ENCODE results near the gene CKAP2. TPM values are rescaled to one million over a fixed set of nuclear protein-coding genes. Genes with fewer than 3 reads are reported as not detected.
A peak's percentile ranks its signal among the peaks of the same experiment; 100 is the strongest.
"Not testable (repeated sequence)": the region's sequence is repeated elsewhere in the genome, so short reads cannot be mapped to it uniquely, and the experiment has no call there.

CKAP2 gene, protein sequence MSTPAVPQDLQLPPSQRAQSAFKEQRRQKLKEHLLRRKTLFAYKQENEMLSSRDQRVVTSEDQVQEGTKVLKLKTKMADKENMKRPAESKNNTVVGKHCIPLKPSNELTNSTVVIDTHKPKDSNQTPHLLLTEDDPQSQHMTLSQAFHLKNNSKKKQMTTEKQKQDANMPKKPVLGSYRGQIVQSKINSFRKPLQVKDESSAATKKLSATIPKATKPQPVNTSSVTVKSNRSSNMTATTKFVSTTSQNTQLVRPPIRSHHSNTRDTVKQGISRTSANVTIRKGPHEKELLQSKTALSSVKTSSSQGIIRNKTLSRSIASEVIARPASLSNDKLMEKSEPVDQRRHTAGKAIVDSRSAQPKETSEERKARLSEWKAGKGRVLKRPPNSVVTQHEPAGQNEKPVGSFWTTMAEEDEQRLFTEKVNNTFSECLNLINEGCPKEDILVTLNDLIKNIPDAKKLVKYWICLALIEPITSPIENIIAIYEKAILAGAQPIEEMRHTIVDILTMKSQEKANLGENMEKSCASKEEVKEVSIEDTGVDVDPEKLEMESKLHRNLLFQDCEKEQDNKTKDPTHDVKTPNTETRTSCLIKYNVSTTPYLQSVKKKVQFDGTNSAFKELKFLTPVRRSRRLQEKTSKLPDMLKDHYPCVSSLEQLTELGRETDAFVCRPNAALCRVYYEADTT
- 1 to 10 TPM; 5.6 to 6.1 TPM for total RNA-seq
- long read RNA-seq, donor 1, partial matches to known transcripts: 0 of 1 reads
- long read RNA-seq, donor 1, other reads (novel, unspliced or antisense): 0 of 1 reads
- long read RNA-seq, donor 2: 0 reads

DNA sequence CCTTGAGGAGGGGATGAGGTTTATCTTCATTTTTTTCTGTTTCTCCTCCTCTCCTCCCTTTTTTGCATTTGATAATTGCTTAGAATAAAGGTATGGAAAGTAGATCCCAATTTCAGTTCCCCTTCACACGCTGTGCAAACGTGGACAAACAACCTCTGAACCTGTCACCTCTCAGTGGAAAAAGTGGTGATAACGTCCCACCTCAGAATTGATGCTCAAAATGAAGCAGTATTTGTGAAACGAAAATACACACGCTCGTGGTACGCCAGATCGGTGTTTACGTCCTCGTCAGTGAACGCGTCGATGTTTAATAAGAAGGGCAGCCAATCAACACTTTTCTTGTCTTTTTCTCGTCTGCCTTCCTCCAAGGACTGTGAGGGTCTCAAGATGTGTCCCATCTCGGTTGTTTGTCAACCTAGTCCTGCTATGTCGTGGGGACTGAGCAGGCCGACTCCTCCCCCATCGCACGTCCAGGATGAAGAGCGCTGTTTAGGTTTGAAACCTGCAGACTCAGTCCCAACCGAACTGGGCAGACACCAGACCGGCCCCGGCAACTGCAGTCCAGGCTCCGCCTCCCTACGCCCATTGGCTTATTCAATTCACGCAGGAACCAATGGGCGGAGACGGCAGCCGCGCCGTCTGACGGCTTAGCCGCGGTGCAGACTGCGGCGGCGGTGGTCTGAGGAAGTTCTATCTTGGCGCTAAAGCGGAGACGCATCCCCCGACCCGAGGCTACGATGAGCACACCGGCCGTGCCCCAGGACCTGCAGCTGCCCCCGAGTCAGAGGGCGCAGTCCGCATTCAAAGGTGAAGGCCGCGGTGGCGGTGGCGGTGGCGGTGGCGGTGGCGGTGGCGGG lies at the start of gene CKAP2:
CKAP2 (plus strand) TSS at position 659 of the 857 bp plus-strand sequence; CDS start at position 738, 79 bp downstream.
- peak; percentile 97 for DNase-seq (ENCODE audit: low spot score)
- intact Hi-C loops (cut with DNase I): no loop called here

DNA sequence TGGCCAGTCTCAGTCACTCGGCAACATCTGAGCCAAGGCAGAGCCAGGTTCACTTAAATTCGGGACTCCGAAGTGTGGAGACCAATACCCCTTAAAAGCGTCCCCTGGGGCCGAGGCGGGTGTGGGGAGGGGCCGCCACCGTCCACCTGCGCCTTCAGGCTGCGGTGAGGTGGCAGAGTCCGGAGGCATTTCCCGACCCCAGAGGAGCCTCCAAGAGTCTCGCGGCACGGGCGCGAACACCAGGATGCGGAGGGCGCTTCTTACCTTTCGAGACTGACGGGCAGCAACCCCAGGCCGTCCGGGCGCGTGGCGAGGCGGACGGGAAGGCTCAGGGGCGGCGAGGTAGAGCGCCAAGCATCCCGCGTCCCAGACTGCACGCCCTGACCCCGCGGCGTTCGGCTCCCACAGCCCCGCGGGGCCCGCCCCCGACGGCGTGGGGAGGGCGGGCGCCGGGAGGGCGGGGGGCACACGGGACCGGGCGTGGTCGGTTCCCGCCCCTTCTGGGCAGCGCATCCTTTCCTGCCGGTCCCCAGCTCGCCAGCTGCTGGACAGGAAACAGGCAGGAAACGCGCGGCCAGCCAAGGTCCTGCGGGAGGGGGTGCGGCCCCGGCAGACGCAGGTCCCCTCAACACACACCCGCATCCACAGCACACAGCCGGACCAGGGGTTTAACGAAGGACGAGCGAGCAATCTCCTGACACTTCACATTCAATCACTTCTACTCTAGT lies 49.3 kb upstream of the CKAP2 start, which contains the start of gene THSD1:
THSD1 (minus strand) TSS at position 406 of the 728 bp plus-strand sequence. CDS start 3,572 bp downstream, outside the sequence.
- intact Hi-C loops (cut with DNase I): no loop called here
- peak; percentile 89 for DNase-seq (ENCODE audit: low spot score)

GRCh38 chr13:52406629-52407028 lies 48.6 kb upstream of the CKAP2 start:
- no peak for DNase-seq (ENCODE audit: low spot score)
- intact Hi-C loops (cut with DNase I): no loop called here

- DNase-seq (ENCODE audit: low spot score); intact Hi-C loops (cut with DNase I): not testable (repeated sequence)
Measured at GRCh38 chr13:52407436-52407835, 47.8 kb upstream of the CKAP2 start.

GRCh38 chr13:52408071-52408658 lies 47.1 kb upstream of the CKAP2 start:
- intact Hi-C loops (cut with DNase I); DNase-seq (ENCODE audit: low spot score): not testable (repeated sequence)

- no peak for DNase-seq (ENCODE audit: low spot score)
- intact Hi-C loops (cut with DNase I): no loop called here
Measured at GRCh38 chr13:52411629-52412028, 43.6 kb upstream of the CKAP2 start.

GRCh38 chr13:52412128-52412527 lies 43.1 kb upstream of the CKAP2 start:
- no peak for DNase-seq (ENCODE audit: low spot score)
- intact Hi-C loops (cut with DNase I): no loop called here

GRCh38 chr13:52414051-52414450 lies 41.2 kb upstream of the CKAP2 start:
- DNase-seq (ENCODE audit: low spot score): no peak
- intact Hi-C loops (cut with DNase I): no loop called here

DNA sequence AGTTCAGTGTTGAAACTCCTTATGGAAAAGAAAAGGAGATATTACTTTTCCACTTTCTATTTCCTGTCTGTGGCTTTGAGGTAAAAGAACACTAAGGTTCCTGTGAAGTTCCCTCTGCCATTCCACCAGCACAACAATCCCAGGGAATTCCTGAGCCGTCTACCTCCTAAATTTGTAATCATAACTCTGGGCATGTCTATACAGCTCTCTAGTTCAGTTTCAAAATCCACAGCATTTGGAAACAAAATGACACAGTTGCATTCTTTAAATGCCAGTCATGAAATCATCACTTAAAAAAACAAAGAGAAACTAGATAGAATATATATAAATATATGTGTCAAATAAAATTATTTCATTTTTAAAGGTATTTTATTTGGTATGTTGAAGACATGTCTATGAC lies 40.3 kb upstream of the CKAP2 start:
- DNase-seq (ENCODE audit: low spot score): no peak

GRCh38 chr13:52419080-52419479 lies 36.2 kb upstream of the CKAP2 start:
- DNase-seq (ENCODE audit: low spot score): no peak
- intact Hi-C loops (cut with DNase I): no loop called here

More for the DNA sequence above, 40.3 kb upstream of the CKAP2 start:
- intact Hi-C loops (cut with DNase I): no loop called here

- DNase-seq (ENCODE audit: low spot score): no peak
- intact Hi-C loops (cut with DNase I): no loop called here
Measured at GRCh38 chr13:52421216-52421615, 34.1 kb upstream of the CKAP2 start.

DNA sequence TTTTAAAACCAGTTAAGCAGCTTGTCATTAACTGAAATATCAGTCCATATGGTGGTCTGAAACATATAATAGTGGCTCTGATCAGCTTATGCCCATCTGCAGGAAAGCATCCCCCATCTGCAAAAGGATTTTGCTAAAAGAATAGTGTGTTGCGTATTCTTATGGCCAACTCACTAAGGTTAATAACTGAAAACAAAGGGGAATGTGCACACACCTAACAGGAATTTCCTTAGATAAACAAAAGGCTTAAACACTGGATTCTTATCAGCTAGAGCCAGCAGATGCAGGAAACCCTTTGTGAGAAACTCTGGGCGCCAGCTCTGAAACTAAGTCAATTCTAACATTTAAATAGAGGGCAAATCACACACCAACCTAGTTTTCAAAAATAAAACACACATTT lies 27.0 kb upstream of the CKAP2 start:
- intact Hi-C loops (cut with DNase I): no loop called here

DNA sequence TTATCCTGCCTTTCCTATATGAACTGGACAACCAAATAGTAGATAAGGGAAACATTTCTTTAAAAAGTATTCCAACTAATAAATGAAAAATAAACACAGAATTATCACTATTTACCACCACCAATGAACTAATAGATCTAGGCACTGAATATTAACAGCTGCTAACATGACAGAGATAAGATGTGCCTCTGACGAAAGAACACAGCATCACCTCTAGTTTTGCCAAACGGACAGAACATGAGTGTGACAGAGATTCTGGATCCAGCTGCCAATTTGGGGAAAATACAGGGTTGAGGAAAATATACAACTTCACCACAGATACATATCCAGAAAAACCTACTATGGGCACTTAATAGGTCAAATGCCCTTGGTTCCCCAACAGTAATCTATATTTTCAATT lies 22.8 kb upstream of the CKAP2 start:
- no peak for DNase-seq (ENCODE audit: low spot score)
- intact Hi-C loops (cut with DNase I): no loop called here

More for the DNA sequence above, 27.0 kb upstream of the CKAP2 start:
- no peak for DNase-seq (ENCODE audit: low spot score)

GRCh38 chr13:52446265-52446664 lies 9.0 kb upstream of the CKAP2 start:
- no peak for DNase-seq (ENCODE audit: low spot score)
- intact Hi-C loops (cut with DNase I): no loop called here

DNA sequence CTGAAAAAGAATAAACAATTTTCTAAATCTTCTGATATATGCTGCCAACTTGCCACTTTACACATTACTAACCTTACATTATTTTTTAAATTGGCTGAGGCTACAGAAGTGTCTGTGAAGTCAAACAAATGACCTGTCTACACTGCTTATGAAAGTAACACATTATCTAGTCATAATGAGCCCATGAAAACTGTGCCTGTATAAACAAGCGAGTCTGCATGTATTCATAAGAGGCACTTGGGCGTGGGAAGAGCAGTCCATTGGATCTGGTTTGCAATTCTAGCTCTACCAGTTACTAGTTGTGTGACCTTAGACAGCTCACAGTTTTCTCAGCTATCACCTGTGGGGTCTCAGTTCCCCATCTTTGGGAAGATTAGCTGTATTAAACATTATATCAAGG lies 7.9 kb upstream of the CKAP2 start:
- DNase-seq (ENCODE audit: low spot score): no peak
- intact Hi-C loops (cut with DNase I): no loop called here

DNA sequence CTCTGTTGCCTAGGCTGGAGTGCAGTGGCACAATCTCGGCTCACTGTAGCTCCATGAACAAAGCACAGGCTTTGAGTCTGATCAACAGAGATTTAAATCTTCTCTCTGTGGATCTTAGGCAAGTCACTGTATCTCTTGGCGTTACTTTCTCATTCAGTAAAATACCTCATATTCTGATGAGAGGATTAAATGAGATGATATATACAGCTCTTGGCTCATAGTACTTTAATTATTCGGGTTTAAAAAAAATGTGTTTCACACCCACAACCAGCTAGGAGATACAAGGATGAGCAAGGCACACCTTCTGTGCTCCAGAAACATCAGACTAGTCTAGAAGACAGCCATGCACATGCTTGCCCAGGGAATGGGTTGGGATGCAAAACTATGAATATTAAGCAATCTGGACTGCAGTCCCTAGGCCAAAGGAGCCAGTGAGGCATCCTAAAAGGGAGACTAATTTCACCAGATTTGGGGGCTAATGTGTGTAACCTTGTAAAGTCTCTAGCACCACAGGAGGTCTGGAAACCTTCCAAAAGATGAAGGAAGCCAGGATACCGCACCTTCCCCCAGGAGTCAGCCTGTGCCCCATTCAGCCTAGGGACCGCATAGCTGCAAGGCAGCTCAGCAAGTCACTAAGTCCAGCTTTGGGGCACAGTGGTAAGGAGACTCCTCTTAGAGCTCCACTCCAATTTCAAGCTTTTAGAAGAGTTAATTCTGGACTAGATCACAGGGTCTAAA lies 7.3 kb upstream of the CKAP2 start:
- intact Hi-C loops (cut with DNase I): no loop called here
- no peak for DNase-seq (ENCODE audit: low spot score)

DNA sequence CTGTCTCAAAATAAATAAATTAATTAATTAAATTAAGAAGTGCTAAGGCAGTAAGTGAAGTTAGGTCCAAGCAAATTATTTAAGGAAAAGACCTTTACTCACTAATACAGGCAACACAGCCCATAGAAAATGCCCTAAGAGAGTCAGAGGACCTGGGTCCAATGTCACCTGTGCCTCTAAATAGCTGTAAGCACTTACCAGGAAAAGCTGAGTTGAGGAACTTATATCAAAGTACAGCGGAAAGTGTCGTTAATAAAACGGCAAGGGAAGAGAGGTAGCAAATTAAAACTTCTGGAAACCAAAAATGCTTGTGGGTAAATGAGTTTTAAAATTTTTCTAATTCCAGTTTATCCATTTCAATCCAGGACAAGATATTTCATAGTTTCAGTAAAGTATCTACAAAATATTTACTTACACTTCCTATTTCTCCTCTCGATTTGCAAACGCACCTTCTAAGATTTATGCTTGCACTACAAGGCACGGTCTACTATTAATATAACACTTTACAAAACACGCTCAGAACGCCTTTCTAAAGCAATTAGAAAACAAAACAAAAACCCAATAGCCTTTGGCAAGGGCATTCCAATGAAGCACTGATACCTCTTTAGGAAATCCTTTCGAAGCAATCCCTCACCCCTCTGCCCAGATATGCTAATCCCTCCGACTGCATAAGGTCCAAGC lies 5.8 kb upstream of the CKAP2 start:
- no peak for DNase-seq (ENCODE audit: low spot score)
- intact Hi-C loops (cut with DNase I): no loop called here
